H1 (cell line): Measurements from ENCODE around the gene CENPP. TPM values are rescaled to one million over a fixed set of nuclear protein-coding genes. Genes with fewer than 3 reads are reported as not detected.

Experiments
- CTCF ChIA-PET: fragments of 300-600 bp; sonication (Branson Sonifier 250); formaldehyde crosslinking; loops from one replicate; lab custom pipeline; 2021; ENCODE audit not compliant: partially characterized antibody; lab: Charles Lee
- POLR2A ChIA-PET: fragments of 300-600 bp; sonication (Branson Sonifier 250); formaldehyde crosslinking; loops from one replicate; lab custom pipeline; 2021; ENCODE audit warnings: inconsistent platforms; ENCODE audit not compliant: partially characterized antibody; lab: Charles Lee
- DNase-seq, 2 experiments: peaks; one replicate each; pipeline versions ENCODE4 v3.0.0 to v3.0.0-alpha.2; 2010 to 2022; ENCODE audit warnings: low spot score in 2 of 2, low read depth in 1 of 2, mixed read lengths in 1 of 2
- FAIRE-seq: peaks from 2 replicates; lab custom pipeline; 2011; peaks lifted over from hg19 to GRCh38; lab: Jason Lieb, UNC
- H2AFZ ChIP-seq: 2 replicates; pipeline ENCODE4 v1.8.1; 2012; ENCODE audit warnings: low read length, inconsistent platforms
- H2AK5ac ChIP-seq: 2 replicates; pipeline ENCODE4 v1.6.1; 2013; ENCODE audit warnings: low read depth, low read length
- H2BK120ac ChIP-seq: replicated peaks from 2 replicates; pipeline ENCODE3; 2013; ENCODE audit warnings: low read depth, low read length, inconsistent platforms
- H2BK12ac ChIP-seq: 2 replicates; pipeline ENCODE4 v1.6.1; 2013; ENCODE audit warnings: low read depth, low read length
- H2BK15ac ChIP-seq: 2 replicates; pipeline ENCODE4 v1.6.1; 2013; ENCODE audit warnings: low read length
- H2BK20ac ChIP-seq: 2 replicates; pipeline ENCODE4 v1.6.1; 2013; ENCODE audit warnings: low read length
- H2BK5ac ChIP-seq: 2 replicates; pipeline ENCODE4 v1.6.1; 2013; ENCODE audit warnings: low read depth, low read length
- H3K14ac ChIP-seq: 2 replicates; pipeline ENCODE4 v1.6.1; 2013; ENCODE audit warnings: inconsistent platforms; ENCODE audit not compliant: insufficient read length
- H3K18ac ChIP-seq: 2 replicates; pipeline ENCODE4 v1.6.1; 2013; ENCODE audit warnings: low read length; ENCODE audit errors: extremely low read depth
- H3K23ac ChIP-seq: 2 replicates; pipeline ENCODE4 v1.6.1; 2013; ENCODE audit warnings: inconsistent platforms; ENCODE audit not compliant: insufficient read length
- H3K23me2 ChIP-seq: 2 replicates; pipeline ENCODE4 v1.6.1; 2013; ENCODE audit warnings: low read depth, low read length
- H3K27ac ChIP-seq: 2 replicates; pipeline ENCODE4 v1.6.1; 2011; ENCODE audit warnings: low read depth, low read length, inconsistent platforms
- H3K27me3 ChIP-seq, 4 experiments: replicated peaks in 1 of 4; 1 replicate in 1 of 4; 2 replicates in 3 of 4; pipeline versions ENCODE4 v1.6.1 to v1.8.1; 2011 to 2013; ENCODE audit warnings: low read length in 3 of 4, mild to moderate bottlenecking in 3 of 4, inconsistent platforms in 2 of 4, mixed read lengths in 2 of 4, moderate library complexity in 1 of 4; ENCODE audit not compliant: control insufficient read depth in 3 of 4, insufficient read depth in 3 of 4; ENCODE audit errors: extremely low read depth in 1 of 4
- H3K36me3 ChIP-seq, 4 experiments: 2 replicates each; pipeline versions ENCODE4 v1.6.1 to v1.8.1; 2011 to 2013; ENCODE audit warnings: mild to moderate bottlenecking in 4 of 4, low read length in 3 of 4, moderate library complexity in 2 of 4, control low read depth in 1 of 4, inconsistent platforms in 1 of 4; ENCODE audit not compliant: insufficient read depth in 4 of 4, control insufficient read depth in 2 of 4
- H3K4ac ChIP-seq: replicated peaks from 2 replicates; pipeline ENCODE3; 2013; ENCODE audit warnings: low read length, low read depth, mixed read lengths, inconsistent platforms; ENCODE audit not compliant: insufficient read length
- H3K4me1 ChIP-seq, 4 experiments: replicated peaks in 1 of 4; 1 replicate in 1 of 4; 2 replicates in 3 of 4; pipeline versions ENCODE4 v1.6.1 to v1.8.1; 2011 to 2013; ENCODE audit warnings: low read length in 3 of 4, inconsistent platforms in 2 of 4, mixed read lengths in 1 of 4; ENCODE audit not compliant: insufficient read depth in 4 of 4, control insufficient read depth in 3 of 4
- H3K4me2 ChIP-seq, 2 experiments: 2 replicates each; pipeline versions ENCODE4 v1.6.1 to v1.8.1; 2011 to 2013; ENCODE audit warnings: low read depth in 2 of 2, low read length in 2 of 2, control low read depth in 1 of 2, inconsistent platforms in 1 of 2, mild to moderate bottlenecking in 1 of 2; ENCODE audit not compliant: insufficient read depth in 1 of 2
- H3K4me3 ChIP-seq, 4 experiments: fragments of 200-600, 300-600 bp in 1 of 4; sonication (generic), shearing (Covaris generic), sonication (Bioruptor Twin) in 1 of 4; 2 replicates each; pipeline versions ENCODE4 v1.5.1 to v1.8.1; 2011 to 2016; ENCODE audit warnings: low read length in 4 of 4, low read depth in 3 of 4, control low read depth in 2 of 4, inconsistent platforms in 2 of 4, mild to moderate bottlenecking in 2 of 4, mixed read lengths in 1 of 4, moderate library complexity in 1 of 4; ENCODE audit not compliant: insufficient read depth in 2 of 4; ENCODE audit errors: extremely low read depth in 1 of 4
- H3K56ac ChIP-seq: replicated peaks from 2 replicates; pipeline ENCODE3; 2013; ENCODE audit warnings: low read depth, mild to moderate bottlenecking, mixed read lengths, low read length, inconsistent platforms; ENCODE audit not compliant: insufficient read length
- H3K79me1 ChIP-seq: 2 replicates; pipeline ENCODE4 v1.6.1; 2013; ENCODE audit warnings: low read depth, low read length, control low read depth
- H3K79me2 ChIP-seq, 2 experiments: 2 replicates each; pipeline versions ENCODE4 v1.6.1 to v1.8.1; 2012 to 2013; ENCODE audit warnings: low read length in 2 of 2, mild to moderate bottlenecking in 2 of 2, inconsistent platforms in 1 of 2; ENCODE audit not compliant: insufficient read depth in 2 of 2, control insufficient read depth in 1 of 2
- H3K9ac ChIP-seq, 4 experiments: replicated peaks in 1 of 4; 1 replicate in 1 of 4; 2 replicates in 3 of 4; pipeline versions ENCODE4 v1.6.1 to v1.8.1; 2011 to 2013; ENCODE audit warnings: low read depth in 3 of 4, low read length in 3 of 4, control low read depth in 2 of 4, mild to moderate bottlenecking in 2 of 4, moderate library complexity in 2 of 4, inconsistent platforms in 1 of 4; ENCODE audit errors: extremely low read depth in 1 of 4
- H3K9me3 ChIP-seq, 2 experiments: 2 replicates each; pipeline versions ENCODE4 v1.6.1 to v1.8.1; 2012 to 2013; ENCODE audit warnings: mild to moderate bottlenecking in 2 of 2, moderate library complexity in 2 of 2, control low read depth in 1 of 2, inconsistent platforms in 1 of 2, low read depth in 1 of 2, low read length in 1 of 2, mixed read lengths in 1 of 2; ENCODE audit not compliant: insufficient read depth in 2 of 2
- H4K20me1 ChIP-seq, 2 experiments: replicated peaks in 1 of 2; 2 replicates each; pipeline versions ENCODE3 to v1.8.1; 2011 to 2013; ENCODE audit warnings: inconsistent platforms in 2 of 2, low read length in 2 of 2, mild to moderate bottlenecking in 1 of 2; ENCODE audit not compliant: insufficient read depth in 2 of 2, control insufficient read depth in 1 of 2
- H4K5ac ChIP-seq: 2 replicates; pipeline ENCODE4 v1.6.1; 2013; ENCODE audit warnings: low read length, low read depth, mixed read lengths, inconsistent platforms; ENCODE audit not compliant: insufficient read length
- H4K8ac ChIP-seq: 2 replicates; pipeline ENCODE4 v1.8.0; 2013; ENCODE audit warnings: mild to moderate bottlenecking, moderate library complexity, low read length, inconsistent platforms; ENCODE audit not compliant: insufficient read depth; ENCODE audit errors: extremely low read depth
- H4K91ac ChIP-seq: replicated peaks from 2 replicates; pipeline ENCODE3; 2013; ENCODE audit warnings: low read length, mixed read lengths, inconsistent platforms; ENCODE audit not compliant: insufficient read length
- ZNF274 ChIP-seq: IDR thresholded peaks from 2 replicates; pipeline ENCODE4 v1.7.0; 2012; ENCODE audit warnings: low read length, borderline replicate concordance; ENCODE audit errors: extremely low read depth
- WGBS, 2 experiments: shearing (Covaris generic) in 1 of 2; methylation state at CpG; one replicate each; pipeline versions ENCODE4 v1.1.6 to v1.1.7; 2013 to 2015; ENCODE audit warnings: low lambda C conversion rate in 2 of 2, mixed read lengths in 2 of 2, inconsistent platforms in 1 of 2, low coverage in 1 of 2, missing lambda C conversion rate in 1 of 2; ENCODE audit not compliant: insufficient replicate concordance in 2 of 2, insufficient coverage in 1 of 2, insufficient read length in 1 of 2; ENCODE audit errors: extremely low coverage in 1 of 2, missing lambda C conversion rate in 1 of 2; 5-methylcytosine and 5-hydroxymethylcytosine counted together
- polyA plus RNA-seq, 7 experiments: library from polyadenylated mRNA; depleted of rRNA in 3 of 7; stranded (reverse) in 5 of 7; unstranded in 2 of 7; fragments of >200 nt in 5 of 7; fragments of 200-250 nt in 2 of 7; gene quantifications; 1 replicate in 5 of 7; 2 replicates in 1 of 7; 4 replicates in 1 of 7; pipeline versions ENCODE4 v1.2.1 to v1.2.3, GENCODE V29; 2011 to 2013; ENCODE audit warnings: missing spikeins in 2 of 7, mixed read lengths in 2 of 7
- total RNA-seq: library from RNA; stranded (reverse); fragmentation: NEBNext Ultra II Directional; extraction: Animal tissue kit (Norgen Biotek cat#: 25700); gene quantifications from 2 replicates; pipeline ENCODE4 v1.2.1, GENCODE V29; 2021

CENPP gene
- total and polyA plus RNA-seq, 2 of the 8 experiments (the other 6 are each of a cell fraction or from before 2014, with no cell fraction given) = 2.7 to 10.8 TPM

DNA sequence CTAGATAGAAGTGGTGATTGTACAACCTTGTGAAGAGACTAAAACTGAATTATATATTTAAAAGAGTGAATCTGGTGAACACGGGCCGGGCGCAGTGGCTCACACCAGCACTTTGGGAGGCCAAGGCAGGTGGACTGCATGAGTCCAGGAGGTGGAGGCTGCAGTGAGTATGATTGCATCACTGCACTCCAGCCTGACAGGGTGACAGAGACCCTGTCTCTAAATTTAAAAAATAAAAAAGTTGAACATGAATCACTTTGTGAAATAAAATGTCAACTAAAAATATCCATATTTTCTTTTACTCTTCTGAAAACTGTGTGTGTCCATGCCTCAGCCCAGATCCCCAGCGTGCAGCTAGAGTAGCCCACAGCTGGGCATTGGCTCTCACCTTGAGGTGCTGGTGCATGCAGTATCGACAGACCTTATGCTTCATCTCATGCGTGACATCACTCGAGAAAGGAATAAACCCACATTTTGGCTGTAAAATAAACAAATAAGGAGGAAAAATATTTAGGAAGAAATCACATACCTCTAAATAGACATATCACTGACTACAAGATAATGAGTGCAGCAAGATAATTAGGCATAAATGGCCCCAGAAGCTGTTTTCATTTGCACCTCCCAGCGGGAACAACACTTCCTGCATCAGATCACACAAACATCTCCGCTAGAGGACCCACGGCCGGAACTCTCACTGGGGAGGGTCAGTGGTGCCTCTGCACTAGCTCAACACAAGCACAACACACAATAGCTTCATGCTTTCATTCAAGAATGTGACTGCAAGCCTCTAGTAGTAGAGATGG, 322.1 kb downstream of the CENPP start:
- Histone ChIP-seq H4K8ac (no peak overlapping the region; the same call in 1 of the 2 replicates), H3K36me3 (peaks cover 0 to 23% (median 2%) of the 10 kb centered on the region in 4 experiments; a peak in 4 of 8 replicates)

More for the DNA sequence above, 322.1 kb downstream of the CENPP start:
- Histone ChIP-seq H3K4me2 (no peak overlapping the region), H4K20me1 (peaks cover 2 to 4% of the 10 kb centered on the region in 2 experiments), H3K27ac (no peak overlapping the region), H2BK120ac (no peak overlapping the region), H3K4me3 (no peak overlapping the region), H2BK5ac (no peak overlapping the region), H3K56ac (no peak overlapping the region), H2AFZ (no peak overlapping the region), H3K9me3 (no peaks in the 10 kb centered on the region), H3K9ac (no peak overlapping the region), H3K4me1 (no peaks in the 10 kb centered on the region), H4K91ac (no peak overlapping the region), H3K14ac (no peak overlapping the region), H3K27me3 (no peaks in the 10 kb centered on the region), H3K79me1 (no peaks in the 10 kb centered on the region; the same call in 1 of the 2 replicates), H2BK12ac (no peak overlapping the region), H3K23ac (no peak overlapping the region), H3K23me2 (no peaks in the 10 kb centered on the region)
- FAIRE-seq (no peak), DNase-seq (no peak)
- ChIA-PET CTCF (interaction anchor here (0.6 to 1.9 kb wide), 5 partner anchors 12 to 508 kb away, joined by 3 to 8 read pairs (median 3); no protein-coding TSS in a partner anchor), POLR2A (interaction anchor here (1.2 kb wide), 1 partner anchor 59 kb away, joined by 4 read pairs; no protein-coding TSS in a partner anchor)
- TF ChIP-seq ZNF274 = no peak
- TF ChIP-seq, all 59 proteins: peak for 0
- Histone ChIP-seq H2BK20ac (no peak overlapping the region), H2BK15ac (no peak overlapping the region), H3K4ac (no peak overlapping the region), H2AK5ac (no peak overlapping the region), H3K79me2 (no peaks in the 10 kb centered on the region), H3K18ac (no peak overlapping the region), H4K5ac (no peak overlapping the region)
- 95% methylated on average over 11 of the region's 11 CpGs; no CpG with 5 or more reads in 1 of the 2 experiments for WGBS, 2 experiments
